Astrocyte (in vitro differentiated cells and primary cell): ENCODE measurements around the gene HNRNPA2B1. TPM values are rescaled to one million over a fixed set of nuclear protein-coding genes. Genes with fewer than 3 reads are reported as not detected.
"Not testable (repeated sequence)": the region's sequence is repeated elsewhere in the genome, so short reads cannot be mapped to it uniquely, and the experiment has no call there.

Experiments used
- DNase-seq: peaks from one replicate; pipeline ENCODE4 v3.0.0-alpha.2; 2010; ENCODE audit warnings: low read depth
- FAIRE-seq: peaks from 2 replicates; lab custom pipeline; 2011; peaks lifted over from hg19 to GRCh38; lab: Jason Lieb, UNC
- H2AFZ ChIP-seq: 2 replicates; pipeline ENCODE4 v1.6.0; 2012; ENCODE audit warnings: low read depth, low read length, inconsistent platforms
- H3K27ac ChIP-seq: 2 replicates; pipeline ENCODE4 v1.5.1; 2011; ENCODE audit warnings: low read depth, low read length, inconsistent platforms
- H3K27me3 ChIP-seq: 2 replicates; pipeline ENCODE4 v1.6.0; 2011; ENCODE audit warnings: low read length, inconsistent platforms; ENCODE audit not compliant: insufficient read depth
- H3K36me3 ChIP-seq: 2 replicates; pipeline ENCODE4 v1.5.1; 2011; ENCODE audit warnings: low read length, inconsistent platforms; ENCODE audit not compliant: insufficient read depth
- H3K4me1 ChIP-seq: 2 replicates; pipeline ENCODE4 v1.5.1; 2011; ENCODE audit warnings: low read length, inconsistent platforms; ENCODE audit not compliant: insufficient read depth
- H3K4me2 ChIP-seq: 2 replicates; pipeline ENCODE4 v1.6.0; 2012; ENCODE audit warnings: low read length, inconsistent platforms
- H3K4me3 ChIP-seq: 2 replicates; pipeline ENCODE4 v1.5.1; 2011; ENCODE audit warnings: low read depth, mild to moderate bottlenecking, low read length, inconsistent platforms; ENCODE audit not compliant: insufficient read depth
- H3K79me2 ChIP-seq: 2 replicates; pipeline ENCODE4 v1.6.0; 2012; ENCODE audit warnings: mild to moderate bottlenecking, low read length, inconsistent platforms; ENCODE audit not compliant: insufficient read depth
- H3K9ac ChIP-seq: 2 replicates; pipeline ENCODE4 v1.6.0; 2012; ENCODE audit warnings: mild to moderate bottlenecking, low read length, inconsistent platforms
- H3K9me3 ChIP-seq: 2 replicates; pipeline ENCODE4 v1.5.1; 2012; ENCODE audit warnings: low read depth, mild to moderate bottlenecking, low read length, inconsistent platforms; ENCODE audit not compliant: insufficient read depth
- H4K20me1 ChIP-seq: 2 replicates; pipeline ENCODE4 v1.6.0; 2012; ENCODE audit warnings: low read length, inconsistent platforms; ENCODE audit not compliant: insufficient read depth
- H3K27ac Mint-ChIP-seq: one replicate; pipeline ENCODE4 v1.8.0; 2021; ENCODE audit warnings: mild to moderate bottlenecking, mixed read lengths; ENCODE audit not compliant: unreplicated experiment
- H3K27me3 Mint-ChIP-seq: one replicate; pipeline ENCODE4 v1.8.0; 2021; ENCODE audit warnings: low read depth, mixed read lengths; ENCODE audit not compliant: unreplicated experiment
- H3K36me3 Mint-ChIP-seq: one replicate; pipeline ENCODE4 v1.8.0; 2021; ENCODE audit warnings: low read depth, mixed read lengths; ENCODE audit not compliant: unreplicated experiment
- H3K4me1 Mint-ChIP-seq: one replicate; pipeline ENCODE4 v1.8.0; 2021; ENCODE audit warnings: low read depth, mixed read lengths; ENCODE audit not compliant: unreplicated experiment
- H3K4me3 Mint-ChIP-seq: one replicate; pipeline ENCODE4 v1.8.0; 2021; ENCODE audit warnings: mild to moderate bottlenecking, moderate library complexity, mixed read lengths; ENCODE audit not compliant: unreplicated experiment
- H3K9me3 Mint-ChIP-seq: one replicate; pipeline ENCODE4 v1.8.0; 2021; ENCODE audit warnings: mild to moderate bottlenecking, mixed read lengths; ENCODE audit not compliant: unreplicated experiment
- EZH2 ChIP-seq: IDR thresholded peaks from 2 replicates; pipeline ENCODE4 v1.6.1; 2012; ENCODE audit warnings: mild to moderate bottlenecking, low read length, inconsistent platforms; ENCODE audit not compliant: insufficient read depth
- total RNA-seq: library from RNA; stranded (reverse); gene quantifications from 2 replicates; pipeline ENCODE4 v1.2.1, GENCODE V29; 2021
- TF ChIP-seq, protein P1 (sequence below): IDR thresholded peaks from 2 replicates; pipeline ENCODE4 v1.5.1; 2011; ENCODE audit warnings: low read depth, mild to moderate bottlenecking, inconsistent platforms, low read length, moderate library complexity; ENCODE audit not compliant: insufficient read depth

Gene HNRNPA2B1
- total RNA-seq, 1 donor from 2014 or later: 415 TPM

DNA sequence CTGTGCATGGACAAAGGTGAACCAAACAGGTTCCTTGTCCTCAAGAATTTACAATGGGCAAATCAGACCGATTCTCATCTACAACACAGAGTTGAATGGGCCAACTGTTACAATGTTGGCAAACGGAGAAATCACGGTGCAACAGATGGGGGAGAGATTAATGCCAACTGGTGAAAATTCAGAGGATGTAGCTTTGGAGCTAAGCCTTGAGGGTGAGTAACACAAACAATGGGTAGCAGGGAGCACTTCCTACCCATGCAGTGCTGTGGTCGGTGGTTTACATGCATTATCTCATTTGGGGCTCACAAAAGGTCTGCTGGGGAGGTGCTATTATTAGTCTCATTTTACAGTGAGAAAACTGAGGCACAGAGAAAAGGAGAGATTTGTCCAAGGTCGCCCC, 49.5 kb downstream of the HNRNPA2B1 start:
- FAIRE-seq (no peak), DNase-seq (no peak)
- peaks cover 2% of the 10 kb centered on the region for H3K27me3 Mint-ChIP-seq
- Histone ChIP-seq H3K4me3 (no peak overlapping the region), H3K79me2 (peaks cover 21% of the 10 kb centered on the region), H2AFZ (no peak overlapping the region), H3K36me3 (no peaks in the 10 kb centered on the region), H4K20me1 (peaks cover 5% of the 10 kb centered on the region), H3K27ac (no peak overlapping the region), H3K4me2 (peak overlapping the region; percentile 84), H3K9ac (no peak overlapping the region), H3K4me1 (peaks cover 28% of the 10 kb centered on the region), H3K27me3 (peaks cover 9% of the 10 kb centered on the region), H3K9me3 (no peaks in the 10 kb centered on the region)
- peak overlapping the region; percentile 78 for H3K27ac Mint-ChIP-seq
- H3K4me3 Mint-ChIP-seq: peak overlapping the region; percentile 81
- peaks cover 4% of the 10 kb centered on the region for H3K9me3 Mint-ChIP-seq
- H3K36me3 Mint-ChIP-seq: no peaks in the 10 kb centered on the region
- H3K4me1 Mint-ChIP-seq: peaks cover 24% of the 10 kb centered on the region
- TF ChIP-seq, protein P1, sequence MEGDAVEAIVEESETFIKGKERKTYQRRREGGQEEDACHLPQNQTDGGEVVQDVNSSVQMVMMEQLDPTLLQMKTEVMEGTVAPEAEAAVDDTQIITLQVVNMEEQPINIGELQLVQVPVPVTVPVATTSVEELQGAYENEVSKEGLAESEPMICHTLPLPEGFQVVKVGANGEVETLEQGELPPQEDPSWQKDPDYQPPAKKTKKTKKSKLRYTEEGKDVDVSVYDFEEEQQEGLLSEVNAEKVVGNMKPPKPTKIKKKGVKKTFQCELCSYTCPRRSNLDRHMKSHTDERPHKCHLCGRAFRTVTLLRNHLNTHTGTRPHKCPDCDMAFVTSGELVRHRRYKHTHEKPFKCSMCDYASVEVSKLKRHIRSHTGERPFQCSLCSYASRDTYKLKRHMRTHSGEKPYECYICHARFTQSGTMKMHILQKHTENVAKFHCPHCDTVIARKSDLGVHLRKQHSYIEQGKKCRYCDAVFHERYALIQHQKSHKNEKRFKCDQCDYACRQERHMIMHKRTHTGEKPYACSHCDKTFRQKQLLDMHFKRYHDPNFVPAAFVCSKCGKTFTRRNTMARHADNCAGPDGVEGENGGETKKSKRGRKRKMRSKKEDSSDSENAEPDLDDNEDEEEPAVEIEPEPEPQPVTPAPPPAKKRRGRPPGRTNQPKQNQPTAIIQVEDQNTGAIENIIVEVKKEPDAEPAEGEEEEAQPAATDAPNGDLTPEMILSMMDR: no peak
- TF ChIP-seq EZH2: no peak

DNA sequence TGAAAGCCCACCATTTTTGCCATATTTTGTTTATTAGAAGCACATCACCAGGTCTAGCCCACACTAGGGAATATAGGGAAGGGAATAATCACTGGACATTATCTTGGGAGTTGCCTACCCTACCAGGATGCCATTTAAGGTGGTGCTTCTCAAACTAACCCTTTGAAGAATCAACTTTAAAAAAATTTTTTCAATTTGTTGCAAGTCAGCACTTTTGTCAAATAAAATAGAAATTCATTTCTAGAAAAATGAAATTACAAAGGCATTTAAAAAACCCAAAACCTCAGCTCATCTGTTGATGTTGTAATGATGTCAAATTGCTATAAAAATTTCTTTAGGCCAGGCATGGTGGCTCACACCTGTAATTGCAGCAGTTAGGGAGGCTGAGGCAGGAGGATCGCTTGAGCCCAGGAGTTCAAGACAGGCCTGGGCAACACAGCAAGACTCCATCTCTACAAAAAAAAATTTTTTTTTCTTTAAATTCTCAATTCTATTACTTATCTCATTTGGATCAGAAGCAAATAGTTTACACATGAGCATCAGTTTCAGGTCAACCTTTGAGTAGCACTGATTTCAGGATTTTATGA, 51.1 kb downstream of the HNRNPA2B1 start:
- H3K36me3 ChIP-seq: no peaks in the 10 kb centered on the region
- Mint-ChIP-seq H3K9me3 (peaks cover 4% of the 10 kb centered on the region), H3K4me1 (peaks cover 10% of the 10 kb centered on the region), H3K27ac (no peak overlapping the region), H3K36me3 (no peaks in the 10 kb centered on the region), H3K27me3 (peaks cover 2% of the 10 kb centered on the region), H3K4me3 (no peak overlapping the region)
- H3K27me3 ChIP-seq: peaks cover 9% of the 10 kb centered on the region
- DNase-seq (no peak), FAIRE-seq (no peak)
- peaks cover 17% of the 10 kb centered on the region for H3K79me2 ChIP-seq
- H3K27ac ChIP-seq: no peak overlapping the region
- no peak overlapping the region for H3K4me3 ChIP-seq
- H4K20me1 ChIP-seq: no peaks in the 10 kb centered on the region
- no peak overlapping the region for H3K4me2 ChIP-seq
- H3K4me1 ChIP-seq: peaks cover 13% of the 10 kb centered on the region
- no peaks in the 10 kb centered on the region for H3K9me3 ChIP-seq
- H2AFZ ChIP-seq: no peak overlapping the region
- no peak for TF ChIP-seq EZH2
- TF ChIP-seq, protein P1: no peak
- no peak overlapping the region for H3K9ac ChIP-seq

DNA sequence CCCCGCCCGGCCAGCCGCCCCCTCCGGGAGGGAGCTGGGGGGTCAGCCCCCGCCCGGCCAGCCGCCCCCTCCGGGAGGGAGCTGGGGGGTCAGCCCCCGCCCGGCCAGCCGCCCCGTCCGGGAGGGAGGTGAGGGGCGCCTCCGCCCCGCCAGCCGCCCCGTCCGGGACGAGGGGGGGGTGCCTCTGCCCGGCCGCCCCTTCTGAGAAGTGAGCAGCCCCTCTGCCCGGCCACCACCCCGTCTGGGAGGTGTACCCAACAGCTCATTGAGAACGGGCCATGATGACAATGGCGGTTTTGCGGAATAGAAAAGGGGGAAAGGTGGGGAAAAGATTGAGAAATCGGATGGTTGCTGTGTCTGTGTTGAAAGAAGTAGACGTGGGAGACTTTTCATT, 52.2 kb downstream of the HNRNPA2B1 start:
- H3K4me3 ChIP-seq, H3K4me2 ChIP-seq, H3K4me1 Mint-ChIP-seq, H3K36me3 Mint-ChIP-seq, H3K9me3 Mint-ChIP-seq, FAIRE-seq, H3K27ac ChIP-seq, DNase-seq, H3K27me3 ChIP-seq, H3K79me2 ChIP-seq, H2AFZ ChIP-seq, H3K36me3 ChIP-seq, H3K4me3 Mint-ChIP-seq, H4K20me1 ChIP-seq, H3K27ac Mint-ChIP-seq, H3K4me1 ChIP-seq, H3K9me3 ChIP-seq, H3K9ac ChIP-seq, H3K27me3 Mint-ChIP-seq: not testable (repeated sequence)

DNA sequence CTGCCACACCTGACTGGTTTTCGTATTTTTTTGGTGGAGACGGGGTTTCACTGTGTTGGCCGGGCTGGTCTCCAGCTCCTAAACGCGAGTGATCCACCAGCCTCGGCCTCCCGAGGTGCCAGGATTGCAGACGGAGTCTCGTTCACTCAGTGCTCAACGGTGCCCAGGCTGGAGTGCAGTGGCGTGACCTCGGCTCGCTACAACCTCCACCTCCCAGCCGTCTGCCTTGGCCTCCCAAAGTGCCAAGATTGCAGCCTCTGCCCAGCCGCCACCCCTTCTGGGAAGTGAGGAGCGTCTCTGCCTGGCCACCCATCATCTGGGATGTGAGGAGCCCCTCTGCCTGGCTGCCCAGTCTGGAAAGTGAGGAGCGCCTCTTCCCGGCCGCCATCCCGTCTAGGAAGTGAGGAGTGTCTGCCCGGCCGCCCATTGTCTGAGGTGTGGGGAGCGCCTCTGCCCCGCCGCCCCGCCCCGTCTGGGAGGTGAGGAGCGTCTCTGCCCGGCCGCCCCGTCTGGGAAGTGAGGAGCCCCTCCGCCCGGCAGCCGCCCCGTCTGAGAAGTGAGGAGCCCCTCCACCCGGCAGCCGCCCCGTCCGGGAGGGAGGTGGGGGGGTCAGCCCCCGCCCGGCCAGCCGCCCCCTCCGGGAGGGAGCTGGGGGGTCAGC, 52.8 kb downstream of the HNRNPA2B1 start:
- H3K27ac ChIP-seq, H3K9me3 Mint-ChIP-seq, H3K4me3 ChIP-seq, H3K36me3 ChIP-seq, H4K20me1 ChIP-seq, FAIRE-seq, H3K79me2 ChIP-seq, H3K36me3 Mint-ChIP-seq, H3K9me3 ChIP-seq, H3K27ac Mint-ChIP-seq, H3K4me1 Mint-ChIP-seq, DNase-seq, H3K4me3 Mint-ChIP-seq, H3K4me1 ChIP-seq, H3K4me2 ChIP-seq, H3K9ac ChIP-seq, H2AFZ ChIP-seq, H3K27me3 Mint-ChIP-seq, H3K27me3 ChIP-seq: not testable (repeated sequence)
